Measurements from ENCODE around the gene PARD3.

Gene PARD3

DNA sequence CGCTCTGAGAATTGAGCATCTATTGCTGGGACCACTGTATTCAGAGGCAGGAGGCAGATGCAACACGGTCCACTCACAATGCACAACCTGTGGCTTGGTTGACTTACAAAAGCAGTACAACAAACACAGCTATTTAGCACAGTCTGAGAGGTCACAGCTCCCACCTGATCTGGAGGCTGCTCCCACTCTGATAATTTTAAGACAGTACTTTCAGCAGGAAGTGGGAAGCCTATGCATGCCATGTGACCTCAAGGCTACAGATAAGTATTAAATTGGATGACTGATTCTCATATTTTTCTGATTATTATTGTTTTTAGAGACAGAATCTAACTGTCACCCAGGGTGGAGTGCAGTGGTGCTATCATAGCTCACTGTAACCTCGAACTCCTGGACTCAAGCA, 659.3 kb downstream of the PARD3 start:
- in situ Hi-C loops (cut with HindIII; ENCODE audit: low sequenced_read_pairs), result no loop called here

- in situ Hi-C loops (cut with HindIII; ENCODE audit: low sequenced_read_pairs), result no loop called here
These were observed 660.7 kb downstream of the PARD3 start for GRCh38 chr10:34154383-34154900.

- in situ Hi-C loops (cut with HindIII; ENCODE audit: low sequenced_read_pairs), result no loop called here
These were observed 661.3 kb downstream of the PARD3 start for GRCh38 chr10:34153663-34154382.

- in situ Hi-C loops (cut with HindIII; ENCODE audit: low sequenced_read_pairs), result no loop called here
These were observed 662.7 kb downstream of the PARD3 start for GRCh38 chr10:34152434-34152833.

- in situ Hi-C loops (cut with HindIII; ENCODE audit: low sequenced_read_pairs), result no loop called here
These were observed 663.2 kb downstream of the PARD3 start for GRCh38 chr10:34151931-34152330.

- in situ Hi-C loops (cut with HindIII; ENCODE audit: low sequenced_read_pairs), result no loop called here
These were observed 663.6 kb downstream of the PARD3 start for GRCh38 chr10:34151481-34151880.

- in situ Hi-C loops (cut with HindIII; ENCODE audit: low sequenced_read_pairs), result no loop called here
These were observed 665.0 kb downstream of the PARD3 start for GRCh38 chr10:34150103-34150502.

GRCh38 chr10:34148305-34148657, 666.8 kb downstream of the PARD3 start:
- in situ Hi-C loops (cut with HindIII; ENCODE audit: low sequenced_read_pairs), result no loop called here

DNA sequence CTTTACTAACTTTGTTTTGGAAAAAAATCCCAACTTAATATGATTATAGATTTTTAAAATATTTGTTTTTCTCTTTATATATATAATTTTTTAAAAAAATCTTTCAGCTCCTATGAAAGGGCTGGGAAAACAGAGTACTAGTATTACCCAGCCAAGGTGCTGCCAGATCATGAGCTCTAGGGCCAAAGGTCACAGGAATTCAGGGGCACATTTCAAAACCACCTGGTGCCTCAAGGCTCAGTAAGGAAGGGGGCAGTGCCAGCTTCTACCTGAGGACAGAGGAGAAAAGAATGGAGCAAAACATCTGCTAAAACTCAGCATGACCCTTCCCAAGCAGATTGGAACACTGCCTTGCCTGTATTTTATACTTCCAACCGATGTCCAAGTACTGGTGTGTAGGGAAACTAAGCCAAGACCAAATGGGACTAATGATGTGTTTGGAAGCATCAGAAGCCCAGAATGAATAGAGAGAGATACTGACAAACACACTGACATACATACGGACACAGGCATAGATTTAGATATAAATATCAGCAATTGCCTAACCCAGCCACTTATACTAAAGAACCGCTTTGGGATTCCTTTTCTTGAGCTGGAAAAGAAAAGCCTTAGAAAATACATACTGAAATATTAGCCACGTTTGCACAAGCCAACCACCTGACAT, 667.3 kb downstream of the PARD3 start:
- in situ Hi-C loops (cut with HindIII; ENCODE audit: low sequenced_read_pairs), result no loop called here

- in situ Hi-C loops (cut with HindIII; ENCODE audit: low sequenced_read_pairs), result no loop called here
These were observed 669.4 kb downstream of the PARD3 start for GRCh38 chr10:34145715-34146114.

DNA sequence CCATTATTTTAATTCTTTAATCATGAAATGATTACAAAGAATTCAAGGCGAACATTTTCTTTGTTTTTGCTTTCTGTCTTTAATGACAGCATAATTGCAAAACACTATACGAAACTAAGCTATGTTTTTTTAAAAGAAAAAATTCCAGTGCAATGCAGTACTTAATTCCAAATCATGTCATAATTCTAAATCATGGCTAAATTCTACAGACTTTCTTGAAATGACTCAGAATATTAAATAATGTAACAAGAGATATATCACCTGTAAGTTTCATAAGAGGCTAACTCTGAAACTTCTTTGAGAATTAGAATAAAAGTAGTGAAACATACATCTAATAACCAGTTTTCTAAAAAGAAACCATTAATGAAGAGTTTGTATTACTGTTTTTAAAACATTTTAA, 671.6 kb downstream of the PARD3 start:
- in situ Hi-C loops (cut with HindIII; ENCODE audit: low sequenced_read_pairs), result no loop called here

DNA sequence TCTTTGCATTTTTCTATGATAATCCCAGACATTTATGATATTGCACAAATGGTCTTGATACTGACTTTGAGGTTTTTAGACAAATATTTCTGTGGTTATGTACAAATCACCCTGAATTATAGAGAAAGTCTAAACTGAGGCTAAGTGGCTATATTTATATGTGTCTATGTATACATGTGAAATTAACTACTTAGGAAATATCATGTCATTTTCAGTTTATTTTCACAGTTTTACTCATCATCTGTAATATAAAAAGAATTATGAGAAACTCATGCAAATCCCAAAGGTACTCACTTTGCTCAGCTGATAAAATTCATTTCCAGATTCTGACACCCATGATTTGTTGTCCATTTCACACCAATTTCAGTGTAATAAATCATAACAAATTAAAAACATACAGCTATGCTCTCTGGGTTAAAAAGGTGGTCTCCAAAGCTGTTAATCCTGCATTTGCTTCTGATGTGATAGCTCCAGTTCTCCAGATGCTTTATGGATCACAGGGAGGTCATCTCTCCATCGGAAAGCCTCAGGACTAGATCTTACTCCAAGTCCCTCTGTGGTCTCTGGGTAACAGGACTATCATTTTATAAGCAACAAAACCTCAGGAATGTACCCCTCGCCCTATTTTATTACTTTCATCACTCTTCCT, 673.9 kb downstream of the PARD3 start:
- in situ Hi-C loops (cut with HindIII; ENCODE audit: low sequenced_read_pairs), result no loop called here

DNA sequence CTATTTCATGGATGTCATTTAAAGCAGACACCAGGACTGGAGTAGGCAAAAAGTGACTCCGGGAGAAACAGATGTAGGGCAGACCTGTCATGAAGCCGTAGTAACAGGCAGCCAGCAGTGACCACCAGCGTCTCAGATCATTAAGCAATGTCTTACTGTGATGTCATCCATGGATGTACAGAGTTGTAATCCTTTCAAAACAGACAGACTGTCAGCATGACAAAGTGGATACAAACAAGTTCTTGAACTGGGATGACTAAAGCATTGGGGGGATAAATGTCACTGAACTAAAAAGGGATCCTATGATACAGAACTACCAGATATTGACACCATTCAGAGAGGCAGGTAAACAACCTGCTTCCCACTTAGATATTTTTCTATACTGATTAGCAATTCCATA, 675.5 kb downstream of the PARD3 start:
- in situ Hi-C loops (cut with HindIII; ENCODE audit: low sequenced_read_pairs), result no loop called here

DNA sequence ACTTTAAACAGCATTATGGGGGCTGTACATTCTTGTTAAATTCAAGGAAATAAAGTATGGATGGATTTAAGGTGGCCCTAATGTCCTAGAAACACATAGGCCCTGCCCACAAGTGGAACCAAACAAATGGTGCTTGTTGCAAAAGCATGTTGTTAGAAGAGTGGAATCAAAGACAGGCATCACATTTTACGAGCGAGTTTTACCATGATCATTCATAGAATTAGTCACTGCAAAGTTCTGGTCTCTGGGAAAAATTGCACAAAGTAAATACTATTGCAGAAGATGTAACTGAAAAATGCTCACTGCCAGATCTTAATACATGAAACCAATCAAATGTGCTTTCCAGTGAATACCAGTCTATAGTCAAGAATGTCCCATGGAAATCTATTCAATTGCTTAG, 677.1 kb downstream of the PARD3 start:
- in situ Hi-C loops (cut with HindIII; ENCODE audit: low sequenced_read_pairs), result no loop called here

GRCh38 chr10:34137201-34137600, 677.9 kb downstream of the PARD3 start:
- in situ Hi-C loops (cut with HindIII; ENCODE audit: low sequenced_read_pairs), result no loop called here

- in situ Hi-C loops (cut with HindIII; ENCODE audit: low sequenced_read_pairs), result no loop called here
These were observed 679.6 kb downstream of the PARD3 start for GRCh38 chr10:34135515-34135914.

GRCh38 chr10:34134602-34135001, 680.5 kb downstream of the PARD3 start:
- in situ Hi-C loops (cut with HindIII; ENCODE audit: low sequenced_read_pairs), result no loop called here

GRCh38 chr10:34133406-34133805, 681.7 kb downstream of the PARD3 start:
- in situ Hi-C loops (cut with HindIII; ENCODE audit: low sequenced_read_pairs), result no loop called here

DNA sequence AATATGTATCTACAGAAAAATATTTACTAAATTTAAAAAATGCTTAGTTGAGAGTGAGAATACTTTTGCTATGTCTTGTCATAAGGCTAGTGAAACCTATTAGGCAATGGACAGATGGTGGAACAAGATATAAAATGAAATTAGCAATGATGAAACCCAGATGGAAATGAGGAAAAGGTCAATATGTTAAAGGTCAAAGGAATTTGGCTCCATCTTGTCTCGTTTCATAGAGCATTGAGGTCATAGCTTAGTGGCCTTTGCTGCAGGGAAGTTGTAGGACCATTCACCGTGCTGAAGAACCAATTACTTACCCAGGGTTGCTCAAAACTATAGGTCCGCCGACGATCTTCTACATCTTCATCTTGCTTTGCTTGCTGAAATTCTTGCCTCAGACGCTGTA, 683.9 kb downstream of the PARD3 start:
- in situ Hi-C loops (cut with HindIII; ENCODE audit: low sequenced_read_pairs), result no loop called here

- in situ Hi-C loops (cut with HindIII; ENCODE audit: low sequenced_read_pairs), result no loop called here
These were observed 687.4 kb downstream of the PARD3 start for GRCh38 chr10:34127676-34128075.

GRCh38 chr10:34126371-34127151, 688.5 kb downstream of the PARD3 start:
- in situ Hi-C loops (cut with HindIII; ENCODE audit: low sequenced_read_pairs), result no loop called here

All from DLD1 (cell line).